ENCODE data around the gene ZNF335. TPM values are rescaled to one million over a fixed set of nuclear protein-coding genes. Genes with fewer than 3 reads are reported as not detected.

The ZNF335 gene
- total RNA-seq, 2 donors from 2014 or later, result 14.8 to 18.2 TPM

GRCh38 chr20:45983279-45983743 is 11.3 kb upstream of the ZNF335 start:
- intact Hi-C loops (cut with DNase I, micrococcal nuclease), result no loop called here
- DNase-seq (no peak), ATAC-seq (no peak)

- no peak for ATAC-seq
- intact Hi-C loops (cut with DNase I, micrococcal nuclease), result no loop called here
Observed at GRCh38 chr20:45981261-45981660, 9.3 kb upstream of the ZNF335 start.

GRCh38 chr20:45976086-45976485 is 4.1 kb upstream of the ZNF335 start:
- ATAC-seq, result no peak
- intact Hi-C loops (cut with DNase I, micrococcal nuclease), result no loop called here
- no peak for DNase-seq

More at GRCh38 chr20:45981261-45981660, 9.3 kb upstream of the ZNF335 start:
- DNase-seq, result no peak

GRCh38 chr20:45975686-45976085 is 3.7 kb upstream of the ZNF335 start:
- no peak for ATAC-seq
- intact Hi-C loops (cut with DNase I, micrococcal nuclease), result no loop called here
- no peak for DNase-seq

GRCh38 chr20:45974896-45975565 is 3.0 kb upstream of the ZNF335 start:
- ATAC-seq (no peak), DNase-seq (no peak)
- intact Hi-C loops (cut with DNase I, micrococcal nuclease), result no loop called here

- peak in 1 of 2 donors; percentile 45 for DNase-seq
- no peak for ATAC-seq
- intact Hi-C loops (cut with DNase I, micrococcal nuclease), result no loop called here
Observed at GRCh38 chr20:45972500-45973183, 639 bp upstream of the ZNF335 start.

GRCh38 chr20:45971425-45971674 is 653 bp downstream of the ZNF335 start:
- DNase-seq (no peak), ATAC-seq (no peak)
- intact Hi-C loops (cut with DNase I, micrococcal nuclease), result no loop called here

- DNase-seq (peak in 1 of 2 donors; percentile 62), ATAC-seq (peak; percentile 20)
- intact Hi-C loops (cut with DNase I, micrococcal nuclease), result no loop called here
Observed at GRCh38 chr20:45970646-45971424, 1.2 kb downstream of the ZNF335 start.

GRCh38 chr20:45969712-45970634 is 2.0 kb downstream of the ZNF335 start:
- no peak for DNase-seq
- intact Hi-C loops (cut with DNase I, micrococcal nuclease), result loop anchor here in 1 of 2 donors (10.0 kb wide), 1 partner anchor 165 kb away; no protein-coding TSS in a partner anchor
- no peak for ATAC-seq

GRCh38 chr20:45968801-45969711 is 2.9 kb downstream of the ZNF335 start:
- DNase-seq (no peak), ATAC-seq (no peak)
- intact Hi-C loops (cut with DNase I, micrococcal nuclease), result loop anchor here in 1 of 2 donors (10.0 kb wide), 1 partner anchor 164 kb away; no protein-coding TSS in a partner anchor

GRCh38 chr20:45968081-45968671 is 3.8 kb downstream of the ZNF335 start:
- no peak for DNase-seq
- intact Hi-C loops (cut with DNase I, micrococcal nuclease), result loop anchor here in 1 of 2 donors (10.0 kb wide), 1 partner anchor 163 kb away; no protein-coding TSS in a partner anchor
- ATAC-seq, result no peak

- intact Hi-C loops (cut with DNase I, micrococcal nuclease), result loop anchor here in 1 of 2 donors (10.0 kb wide), 1 partner anchor 163 kb away; no protein-coding TSS in a partner anchor
- no peak for ATAC-seq
- DNase-seq, result no peak
Observed at GRCh38 chr20:45967551-45968080, 4.4 kb downstream of the ZNF335 start.

- intact Hi-C loops (cut with DNase I, micrococcal nuclease), result loop anchor here in 1 of 2 donors (10.0 kb wide), 1 partner anchor 161 kb away; no protein-coding TSS in a partner anchor
- no peak for ATAC-seq
- DNase-seq, result peak in 1 of 2 donors; percentile 26
Observed at GRCh38 chr20:45965169-45966002, 6.6 kb downstream of the ZNF335 start.

- ATAC-seq (no peak), DNase-seq (no peak)
- intact Hi-C loops (cut with DNase I, micrococcal nuclease), result loop anchor here in 1 of 2 donors (10.0 kb wide), 1 partner anchor 159 kb away; no protein-coding TSS in a partner anchor
Observed at GRCh38 chr20:45964006-45964400, 8.0 kb downstream of the ZNF335 start.

- intact Hi-C loops (cut with DNase I, micrococcal nuclease), result loop anchor here in 1 of 2 donors (10.0 kb wide), 1 partner anchor 159 kb away; no protein-coding TSS in a partner anchor
- DNase-seq (peak in 1 of 2 donors; percentile 26), ATAC-seq (peak; percentile 83)
Observed at GRCh38 chr20:45963059-45964005, 8.7 kb downstream of the ZNF335 start.

All from left colon (tissue), 2 donors.